Peyer's patch (tissue), 4 donors: ENCODE data around the gene DHRSX. TPM values are rescaled to one million over a fixed set of nuclear protein-coding genes. Genes with fewer than 3 reads are reported as not detected.
A peak's percentile ranks its signal among the peaks of the same experiment; 100 is the strongest.
"Not testable (repeated sequence)": the region's sequence is repeated elsewhere in the genome, so short reads cannot be mapped to it uniquely, and the experiment has no call there.

Experiments
- DNase-seq, 3 donors: peaks; one replicate each; pipeline ENCODE4 v3.0.0-alpha.2; 2017 to 2019
- H3K27ac ChIP-seq, 4 donors: fragments of 200-600 bp; sonication (generic); one replicate each; pipeline ENCODE4 v1.5.1; 2016 to 2019
- H3K27me3 ChIP-seq, 2 donors: fragments of 200-600 bp; sonication (generic); one replicate each; pipeline ENCODE4 v1.5.1; 2019
- H3K36me3 ChIP-seq, 3 donors: fragments of 200-600 bp; sonication (generic); one replicate each; pipeline ENCODE4 v1.5.1; 2016 to 2019
- H3K4me1 ChIP-seq, 4 donors: fragments of 200-600 bp; sonication (generic); one replicate each; pipeline ENCODE4 v1.5.1; 2016 to 2019
- H3K4me3 ChIP-seq, 4 donors: fragments of 200-600 bp; sonication (generic); 1 replicate in 3 of 4; 2 replicates in 1 of 4; pipeline ENCODE4 v1.5.1; 2016 to 2019; ENCODE audit warnings: mild to moderate bottlenecking in 1 of 4
- H3K9me3 ChIP-seq, 4 donors: fragments of 200-600 bp; sonication (generic); one replicate each; pipeline ENCODE4 v1.5.1; 2016 to 2019; ENCODE audit warnings: mild to moderate bottlenecking in 1 of 4
- CTCF ChIP-seq, 6 experiments: fragments of 450-650 bp in 4 of 6; fragments of 200-600 bp in 2 of 6; sonication (generic) in 1 of 6; IDR thresholded peaks; one replicate each; pipeline ENCODE4 v1.5.1; 2017 to 2019; ENCODE audit warnings: antibody characterized with exemption in 6 of 6, mild to moderate bottlenecking in 3 of 6, moderate library complexity in 1 of 6
- POLR2A ChIP-seq, 2 donors: fragments of 450-650 bp; IDR thresholded peaks; one replicate each; pipeline ENCODE4 v1.5.1; 2017; ENCODE audit warnings: antibody characterized with exemption in 2 of 2, mild to moderate bottlenecking in 2 of 2, moderate library complexity in 2 of 2
- total RNA-seq, 4 donors: library from RNA; depleted of rRNA; stranded (reverse); fragments of >200 nt; gene quantifications; one replicate each; pipeline ENCODE4 v1.1.0, GENCODE V29; 2016

Gene DHRSX
- total RNA-seq, 4 donors from 2014 or later: 21.5 to 55.4 (median 40.4) TPM

- no peak for DNase-seq
- Histone ChIP-seq H3K27ac (no peak overlapping the region), H3K4me1 (no peaks in the 10 kb centered on the region), H3K27me3 (no peaks in the 10 kb centered on the region), H3K4me3 (no peak overlapping the region), H3K36me3 (no peaks in the 10 kb centered on the region), H3K9me3 (no peaks in the 10 kb centered on the region)
- TF ChIP-seq CTCF (IDR thresholded peaks at IDR 0.05) (no peak), POLR2A (IDR thresholded peaks at IDR 0.05) (no peak)
Measured at GRCh38 chrX:2458309-2458708, 42.5 kb downstream of the DHRSX start.

- no peak for TF ChIP-seq CTCF (IDR thresholded peaks at IDR 0.05)
- H3K27me3 ChIP-seq: no peaks in the 10 kb centered on the region
- no peak for DNase-seq
- no peak overlapping the region for H3K4me3 ChIP-seq
- no peaks in the 10 kb centered on the region for H3K9me3 ChIP-seq
- no peak overlapping the region for H3K27ac ChIP-seq
- H3K4me1 ChIP-seq: no peaks in the 10 kb centered on the region
- H3K36me3 ChIP-seq: no peaks in the 10 kb centered on the region
Measured at GRCh38 chrX:2457289-2458133, 43.3 kb downstream of the DHRSX start.

GRCh38 chrX:2456091-2456490 is 44.7 kb downstream of the DHRSX start:
- peak in 2 of 3 donors; percentile 55 to 67 for DNase-seq
- not testable (repeated sequence) for H3K4me3 ChIP-seq, H3K9me3 ChIP-seq, H3K27ac ChIP-seq, H3K36me3 ChIP-seq, H3K27me3 ChIP-seq, H3K4me1 ChIP-seq

GRCh38 chrX:2454620-2455019 is 46.2 kb downstream of the DHRSX start:
- DNase-seq, H3K27ac ChIP-seq, H3K27me3 ChIP-seq, H3K4me1 ChIP-seq, H3K9me3 ChIP-seq, H3K4me3 ChIP-seq, H3K36me3 ChIP-seq: not testable (repeated sequence)

GRCh38 chrX:2452799-2453198 is 48.0 kb downstream of the DHRSX start:
- DNase-seq: no peak
- H3K27me3 ChIP-seq: no peaks in the 10 kb centered on the region
- H3K4me3 ChIP-seq: no peak overlapping the region
- no peak overlapping the region for H3K27ac ChIP-seq
- no peak for TF ChIP-seq CTCF (IDR thresholded peaks at IDR 0.05)
- TF ChIP-seq POLR2A (IDR thresholded peaks at IDR 0.05): no peak
- H3K9me3 ChIP-seq: no peaks in the 10 kb centered on the region
- H3K36me3 ChIP-seq: no peaks in the 10 kb centered on the region
- H3K4me1 ChIP-seq: no peaks in the 10 kb centered on the region

GRCh38 chrX:2452317-2452784 is 48.4 kb downstream of the DHRSX start:
- Histone ChIP-seq H3K27ac (no peak overlapping the region), H3K27me3 (no peaks in the 10 kb centered on the region)
- TF ChIP-seq CTCF (IDR thresholded peaks at IDR 0.05) (no peak), POLR2A (IDR thresholded peaks at IDR 0.05) (no peak)

More at GRCh38 chrX:2452317-2452784, 48.4 kb downstream of the DHRSX start:
- no peaks in the 10 kb centered on the region for H3K4me1 ChIP-seq
- H3K9me3 ChIP-seq: no peaks in the 10 kb centered on the region
- H3K4me3 ChIP-seq: no peak overlapping the region
- no peak for DNase-seq
- H3K36me3 ChIP-seq: no peaks in the 10 kb centered on the region
